Pancreas (tissue), 10 donors: ENCODE data around the gene SLC12A7. TPM values are rescaled to one million over a fixed set of nuclear protein-coding genes. Genes with fewer than 3 reads are reported as not detected.

Experiments
- ATAC-seq, 4 donors: fragments of 200-7000 bp; cut with Tn5 transposase; one replicate each; pipeline versions ENCODE4 v1.8.0 to v1.9.1; 2020; ENCODE audit warnings: mild to moderate bottlenecking in 4 of 4, moderate library complexity in 4 of 4
- DNase-seq, 6 donors: peaks; one replicate each; pipeline ENCODE4 v3.0.0-alpha.2; 2020
- FAIRE-seq: peaks from 2 replicates; lab custom pipeline; 2012; peaks lifted over from hg19 to GRCh38; lab: Jason Lieb, UNC
- H3K27ac ChIP-seq, 4 donors: fragments of 200-600 bp; sonication (generic); 1 replicate in 3 of 4; 2 replicates in 1 of 4; pipeline versions ENCODE4 v1.5.0 to v1.8.0; 2020
- H3K27me3 ChIP-seq, 4 donors: fragments of 200-600 bp; one replicate each; pipeline ENCODE4 v1.8.0; 2021
- H3K36me3 ChIP-seq, 3 donors: fragments of 200-600 bp; sonication (generic) in 1 of 3; one replicate each; pipeline versions ENCODE4 v1.5.0 to v1.8.0; 2020 to 2021
- H3K4me1 ChIP-seq, 3 donors: fragments of 200-600 bp; one replicate each; pipeline ENCODE4 v1.8.0; 2021
- H3K4me3 ChIP-seq, 4 donors: fragments of 200-600 bp; sonication (generic) in 2 of 4; one replicate each; pipeline versions ENCODE4 v1.5.0 to v1.8.0; 2020 to 2021
- H3K9me3 ChIP-seq, 4 donors: fragments of 200-600 bp; one replicate each; pipeline ENCODE4 v1.8.0; 2021
- WGBS, 2 donors: extraction: QIAGEN DNeasy Blood & Tissue Kit; methylation state at CpG; one replicate each; pipeline ENCODE4 v1.1.7; 2013; 5-methylcytosine and 5-hydroxymethylcytosine counted together
- intact Hi-C, 3 donors: fragments of 100-400 bp; cut with DNase I; formaldehyde crosslinking; loops; one replicate each; pipeline versions ENCODE4 v1.11.1 to v1.14.2; 2022
- polyA plus RNA-seq, 2 donors: library from polyadenylated mRNA; stranded (reverse); fragments of 200-250 nt; gene quantifications; one replicate each; pipeline ENCODE4 v1.2.3, GENCODE V29; 2013
- total RNA-seq, 6 donors: library from RNA; stranded (reverse); fragmentation: NEBNext Ultra II Directional in 4 of 6; extraction: Animal tissue kit (Norgen Biotek cat#: 25700) in 4 of 6; gene quantifications; one replicate each; pipeline versions ENCODE4 v1.2.1 to v1.2.4, GENCODE V29; 2021 to 2023
- TF ChIP-seq, protein P1 (sequence below), 4 donors: fragments of 200-600 bp; sonication (generic) in 3 of 4; IDR thresholded peaks; one replicate each; pipeline versions ENCODE4 v1.5.0 to v1.8.0; 2021; ENCODE audit warnings: antibody characterized with exemption in 4 of 4
- donor health status: healthy with polysubstance abuse.
- donor health status: DM: no; HTN: no; CAD: no; lungs with moderate emphysema.
- donor health status: DM: no; HTN: no; CAD: no.
- donor health status: control.
- donor health status: control.
- donor health status: Bipolar disorder and iron deficiency.
- donor health status: DM: yes; HTN: yes; CAD: no.
- donor health status: DM: no; HTN: no; CAD: no.
- donor health status: DM: no; HTN: no; CAD: no.
- donor health status: DM: yes; HTN: yes; CAD: no.

Gene SLC12A7
- total and polyA plus RNA-seq, 8 donors: 17.4 to 56.5 (median 35.8) TPM

DNA sequence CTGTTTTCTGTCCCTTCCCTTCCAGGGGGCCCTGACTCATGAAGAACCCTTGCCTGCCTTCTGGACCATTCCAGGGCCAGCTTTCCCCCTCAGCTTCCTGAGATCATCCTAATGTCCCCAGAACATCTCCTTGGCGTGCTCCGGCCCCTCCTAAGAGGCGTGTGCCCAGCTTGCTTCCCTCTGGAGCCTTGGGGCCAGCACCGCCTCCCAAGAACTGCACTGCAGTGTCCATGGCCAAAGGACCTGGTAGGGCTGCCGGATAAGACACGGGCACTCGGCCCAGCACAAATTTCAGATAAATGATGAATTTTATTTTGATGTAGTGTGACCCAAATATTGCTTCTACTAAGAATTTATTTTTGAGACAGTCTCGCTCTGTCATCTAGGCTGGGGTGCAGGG is 20.7 kb upstream of the SLC12A7 start:
- TF ChIP-seq, protein P1, sequence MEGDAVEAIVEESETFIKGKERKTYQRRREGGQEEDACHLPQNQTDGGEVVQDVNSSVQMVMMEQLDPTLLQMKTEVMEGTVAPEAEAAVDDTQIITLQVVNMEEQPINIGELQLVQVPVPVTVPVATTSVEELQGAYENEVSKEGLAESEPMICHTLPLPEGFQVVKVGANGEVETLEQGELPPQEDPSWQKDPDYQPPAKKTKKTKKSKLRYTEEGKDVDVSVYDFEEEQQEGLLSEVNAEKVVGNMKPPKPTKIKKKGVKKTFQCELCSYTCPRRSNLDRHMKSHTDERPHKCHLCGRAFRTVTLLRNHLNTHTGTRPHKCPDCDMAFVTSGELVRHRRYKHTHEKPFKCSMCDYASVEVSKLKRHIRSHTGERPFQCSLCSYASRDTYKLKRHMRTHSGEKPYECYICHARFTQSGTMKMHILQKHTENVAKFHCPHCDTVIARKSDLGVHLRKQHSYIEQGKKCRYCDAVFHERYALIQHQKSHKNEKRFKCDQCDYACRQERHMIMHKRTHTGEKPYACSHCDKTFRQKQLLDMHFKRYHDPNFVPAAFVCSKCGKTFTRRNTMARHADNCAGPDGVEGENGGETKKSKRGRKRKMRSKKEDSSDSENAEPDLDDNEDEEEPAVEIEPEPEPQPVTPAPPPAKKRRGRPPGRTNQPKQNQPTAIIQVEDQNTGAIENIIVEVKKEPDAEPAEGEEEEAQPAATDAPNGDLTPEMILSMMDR (IDR thresholded peaks at IDR 0.05): no peak
- H3K27ac ChIP-seq: no peak overlapping the region
- H3K36me3 ChIP-seq: no peaks in the 10 kb centered on the region
- no peak for ATAC-seq
- intact Hi-C loops: no loop called here
- WGBS, 2 donors: 92 to 95% methylated on average over 8 of the region's 8 CpGs
- no peaks in the 10 kb centered on the region for H3K9me3 ChIP-seq
- DNase-seq: no peak
- no peak for FAIRE-seq
- peaks cover 35 to 39% (median 38%) of the 10 kb centered on the region in 3 donors for H3K4me1 ChIP-seq
- H3K27me3 ChIP-seq: no peaks in the 10 kb centered on the region
- H3K4me3 ChIP-seq: no peak overlapping the region

DNA sequence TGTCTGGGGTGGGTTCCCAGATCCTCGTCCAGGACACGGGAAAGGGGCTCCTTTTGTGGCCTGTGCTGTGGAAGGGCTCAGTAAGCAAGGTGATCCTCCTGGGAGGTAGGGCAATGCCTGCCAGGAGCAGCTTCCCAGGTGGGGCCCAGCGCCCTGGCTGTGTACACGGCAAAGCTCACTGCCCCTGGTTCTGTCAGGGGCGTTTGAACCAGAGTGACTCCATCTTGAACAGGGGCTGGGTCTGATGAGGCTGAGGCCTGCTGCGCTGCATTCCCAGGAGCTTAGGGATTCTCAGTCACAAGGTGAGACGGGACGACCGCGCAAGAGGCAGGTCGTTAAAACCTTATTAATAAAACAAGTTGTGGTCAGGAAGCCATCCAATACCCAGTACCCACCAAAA is 19.9 kb upstream of the SLC12A7 start:
- peak overlapping the region; percentile 58 to 94 (median 76) for H3K27ac ChIP-seq
- intact Hi-C loops: no loop called here
- TF ChIP-seq, protein P1 (IDR thresholded peaks at IDR 0.05): no peak
- DNase-seq (no peak), FAIRE-seq (no peak), ATAC-seq (no peak)
- no peaks in the 10 kb centered on the region for H3K27me3 ChIP-seq
- no peaks in the 10 kb centered on the region for H3K36me3 ChIP-seq
- no peak overlapping the region for H3K4me3 ChIP-seq
- 88 to 92% methylated on average over 11 of the region's 11 CpGs for WGBS, 2 donors
- peaks cover 35 to 44% (median 41%) of the 10 kb centered on the region in 3 donors for H3K4me1 ChIP-seq
- no peaks in the 10 kb centered on the region for H3K9me3 ChIP-seq

DNA sequence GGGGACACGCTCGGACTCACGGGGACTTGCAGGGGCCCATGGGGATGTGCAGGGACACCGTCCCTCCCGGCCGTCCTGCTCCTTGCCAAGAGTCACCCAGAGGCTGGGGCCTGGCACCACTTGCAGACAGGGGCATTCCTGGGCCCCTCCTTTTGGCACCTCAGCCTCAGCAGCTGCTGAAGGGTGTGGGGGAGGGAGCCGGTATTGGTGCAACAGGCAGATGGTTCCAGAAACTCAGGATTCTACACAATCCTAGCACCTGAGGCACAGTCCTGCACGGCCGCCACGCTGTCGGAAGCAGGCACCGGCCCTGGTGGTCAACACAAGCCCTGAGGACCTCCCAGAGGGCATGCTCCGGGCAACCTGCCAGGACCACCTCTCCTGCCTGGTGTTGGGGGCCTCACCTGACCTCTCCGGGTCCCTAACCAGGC is 19.3 kb upstream of the SLC12A7 start:
- peak overlapping the region in 2 of 4 donors; percentile 8 to 28 for H3K4me3 ChIP-seq
- peak in 2 of 6 donors; percentile 72 to 88 for DNase-seq

DNA sequence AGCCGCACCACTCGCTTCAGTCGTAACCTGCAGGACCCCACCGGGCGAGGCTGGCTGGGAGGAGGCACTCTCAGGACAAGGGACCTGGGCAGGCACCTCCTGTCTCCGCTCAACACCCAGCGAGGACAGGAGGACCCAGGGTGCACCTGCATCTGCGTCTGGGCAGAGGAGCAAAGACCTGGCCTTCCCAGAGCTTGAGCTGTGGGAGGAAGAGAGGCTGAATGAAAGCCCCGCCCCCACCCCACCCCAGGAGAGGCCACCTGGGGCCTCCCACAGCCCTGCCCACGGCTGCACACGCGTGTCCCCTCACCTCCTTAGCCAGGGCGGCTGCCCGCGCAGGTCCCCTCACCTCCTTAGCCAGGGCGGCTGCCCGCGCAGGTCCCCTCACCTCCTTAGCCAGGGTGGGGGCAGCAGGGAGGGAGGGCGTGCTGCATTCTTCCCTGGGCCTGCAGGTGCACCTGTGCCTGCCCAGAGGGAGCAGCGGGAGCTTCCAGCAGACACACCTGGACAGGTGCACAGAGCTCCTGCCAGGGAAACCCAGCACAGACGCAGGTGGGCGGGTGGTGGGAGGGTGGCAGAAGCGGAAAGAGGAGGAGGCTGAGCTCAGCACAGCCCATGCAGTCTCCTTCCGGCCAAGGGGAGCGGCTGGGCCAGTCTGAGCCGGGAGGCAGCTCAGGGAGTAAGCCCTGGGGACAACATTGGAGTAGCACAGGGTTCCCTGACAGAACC is 18.5 kb upstream of the SLC12A7 start:
- peak; percentile 87 to 94 (median 92) for DNase-seq
- no peak for FAIRE-seq
- TF ChIP-seq, protein P1 (IDR thresholded peaks at IDR 0.05): no peak
- Histone ChIP-seq H3K27me3 (no peaks in the 10 kb centered on the region), H3K36me3 (no peaks in the 10 kb centered on the region), H3K4me1 (peaks cover 35 to 46% (median 41%) of the 10 kb centered on the region in 3 donors), H3K27ac (peak overlapping the region; percentile 58 to 94 (median 76)), H3K4me3 (peak overlapping the region in 2 of 4 donors; percentile 8 to 28), H3K9me3 (no peaks in the 10 kb centered on the region)
- WGBS, 2 donors: 28 to 30% methylated on average over 23 to 26 of the region's 26 CpGs
- ATAC-seq: peak; percentile 78 to 84 (median 80)
- intact Hi-C loops: no loop called here

More for the DNA sequence above, 19.3 kb upstream of the SLC12A7 start:
- H3K36me3 ChIP-seq: no peaks in the 10 kb centered on the region
- intact Hi-C loops: no loop called here
- no peaks in the 10 kb centered on the region for H3K9me3 ChIP-seq
- TF ChIP-seq, protein P1 (IDR thresholded peaks at IDR 0.05): no peak
- peak overlapping the region; percentile 58 to 94 (median 76) for H3K27ac ChIP-seq
- FAIRE-seq (no peak), ATAC-seq (peak in 2 of 4 donors; percentile 3 to 4)
- 49 to 63% methylated on average over 14 of the region's 14 CpGs for WGBS, 2 donors
- H3K4me1 ChIP-seq: peaks cover 35 to 44% (median 41%) of the 10 kb centered on the region in 3 donors
- H3K27me3 ChIP-seq: no peaks in the 10 kb centered on the region

DNA sequence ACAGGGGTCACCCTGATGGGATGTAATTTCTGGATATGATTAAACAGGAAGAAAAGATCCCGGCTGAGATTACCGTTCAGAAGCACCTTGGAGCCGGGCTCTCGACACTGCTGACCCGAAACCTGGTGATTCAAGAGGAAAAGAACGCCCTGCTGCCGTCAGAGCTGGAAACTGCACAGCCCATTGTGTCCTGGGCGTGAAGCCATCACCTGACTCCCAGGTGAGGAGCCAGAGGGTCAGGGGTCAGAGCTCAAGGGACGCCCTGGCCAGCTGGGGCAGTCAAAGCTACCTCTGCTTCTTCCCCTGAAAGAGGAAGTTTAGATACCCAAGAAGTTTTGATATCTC is 17.8 kb upstream of the SLC12A7 start:
- H3K36me3 ChIP-seq: no peaks in the 10 kb centered on the region
- WGBS, 2 donors: 22 to 24% methylated on average over 9 of the region's 9 CpGs
- TF ChIP-seq, protein P1 (IDR thresholded peaks at IDR 0.05): no peak
- H3K9me3 ChIP-seq: no peaks in the 10 kb centered on the region
- peaks cover 36 to 51% (median 41%) of the 10 kb centered on the region in 3 donors for H3K4me1 ChIP-seq
- H3K27ac ChIP-seq: peak overlapping the region; percentile 58 to 94 (median 76)
- H3K4me3 ChIP-seq: peak overlapping the region in 1 of 4 donors; percentile 28
- no peak for FAIRE-seq
- DNase-seq: peak in 5 of 6 donors; percentile 75 to 89 (median 83)
- no peaks in the 10 kb centered on the region for H3K27me3 ChIP-seq
- peak; percentile 38 to 68 (median 62) for ATAC-seq
- intact Hi-C loops: no loop called here
